Activated CD4-positive, alpha-beta T cell treated with anti-CD3 and anti-CD28 coated beads, Interleukin-2, amount 10 ng/mL, durations not matched to agents 24 days and 14 days (primary cell): ENCODE measurements around the gene PRR33. TPM values are rescaled to one million over a fixed set of nuclear protein-coding genes. Genes with fewer than 3 reads are reported as not detected.
"Not testable (repeated sequence)": the region's sequence is repeated elsewhere in the genome, so short reads cannot be mapped to it uniquely, and the experiment has no call there.

Source experiments
- DNase-seq: peaks from one replicate; pipeline ENCODE4 v3.0.0; 2022
- H3K27ac Mint-ChIP-seq: one replicate; pipeline ENCODE4 v1.8.0; 2022; ENCODE audit warnings: mild to moderate bottlenecking, mixed read lengths
- H3K27me3 Mint-ChIP-seq: one replicate; pipeline ENCODE4 v1.8.0; 2022; ENCODE audit warnings: mixed read lengths
- H3K36me3 Mint-ChIP-seq: one replicate; pipeline ENCODE4 v1.8.0; 2022; ENCODE audit warnings: low read depth, mild to moderate bottlenecking, mixed read lengths
- H3K4me1 Mint-ChIP-seq: one replicate; pipeline ENCODE4 v1.8.0; 2021; ENCODE audit warnings: mixed read lengths
- H3K4me3 Mint-ChIP-seq: one replicate; pipeline ENCODE4 v1.8.0; 2022; ENCODE audit warnings: mild to moderate bottlenecking, moderate library complexity, mixed read lengths
- H3K9me3 Mint-ChIP-seq: one replicate; pipeline ENCODE4 v1.8.0; 2021; ENCODE audit warnings: mixed read lengths
- intact Hi-C: fragments of 100-400 bp; cut with micrococcal nuclease; formaldehyde crosslinking; loops from one replicate; pipeline ENCODE4 v1.15.1; 2023
- total RNA-seq: library from RNA; stranded (reverse); gene quantifications from 2 replicates; pipeline ENCODE4 v1.2.3, GENCODE V29; 2022

The PRR33 gene
- not detected in 2 replicates for total RNA-seq

- peaks cover 28% of the 10 kb centered on the region for H3K4me1 Mint-ChIP-seq
- peaks cover 15% of the 10 kb centered on the region for H3K9me3 Mint-ChIP-seq
- intact Hi-C loops: no loop called here
- H3K27ac Mint-ChIP-seq: peak within 1 kb of the TSS; percentile 20
- peak within 1 kb of the TSS; percentile 70 for H3K4me3 Mint-ChIP-seq
- H3K27me3 Mint-ChIP-seq: peaks cover 8% of the 10 kb centered on the region
- DNase-seq: no peak
- H3K36me3 Mint-ChIP-seq: peaks cover 30% of the 10 kb centered on the region
Observed at GRCh38 chr11:1891831-1892115, at the start of gene PRR33. Gene PRR33, minus strand, starts transcription at chr11:1891895. Its CDS starts 1,311 bp downstream, at chr11:1890584.

GRCh38 chr11:1939788-1940187, 48.1 kb upstream of the PRR33 start:
- not testable (repeated sequence) for H3K4me1 Mint-ChIP-seq, H3K9me3 Mint-ChIP-seq, H3K36me3 Mint-ChIP-seq, H3K4me3 Mint-ChIP-seq, H3K27me3 Mint-ChIP-seq
- intact Hi-C loops: loop anchor here (1.0 kb wide), 1 partner anchor 45 kb away; no protein-coding TSS in a partner anchor
- DNase-seq: peak; percentile 40
- peak overlapping the region; percentile 59 for H3K27ac Mint-ChIP-seq

GRCh38 chr11:1939006-1939625, 47.4 kb upstream of the PRR33 start:
- no peaks in the 10 kb centered on the region for H3K27me3 Mint-ChIP-seq
- H3K4me1 Mint-ChIP-seq: peaks cover 5% of the 10 kb centered on the region
- H3K9me3 Mint-ChIP-seq: no peaks in the 10 kb centered on the region
- intact Hi-C loops: loop anchor here (1.0 kb wide), 1 partner anchor 45 kb away; no protein-coding TSS in a partner anchor
- no peaks in the 10 kb centered on the region for H3K36me3 Mint-ChIP-seq
- H3K27ac Mint-ChIP-seq: no peak overlapping the region
- peak; percentile 55 for DNase-seq
- H3K4me3 Mint-ChIP-seq: no peak overlapping the region

- Mint-ChIP-seq H3K27ac (no peak overlapping the region), H3K27me3 (no peaks in the 10 kb centered on the region), H3K36me3 (no peaks in the 10 kb centered on the region), H3K9me3 (no peaks in the 10 kb centered on the region), H3K4me1 (peaks cover 5% of the 10 kb centered on the region), H3K4me3 (no peak overlapping the region)
- intact Hi-C loops: loop anchor here (1.0 kb wide), 2 partner anchors 25 to 44 kb away; no protein-coding TSS in a partner anchor
- peak; percentile 53 for DNase-seq
Observed at GRCh38 chr11:1938343-1939005, 46.8 kb upstream of the PRR33 start.

GRCh38 chr11:1937616-1938342, 46.1 kb upstream of the PRR33 start:
- Mint-ChIP-seq H3K27ac (no peak overlapping the region), H3K36me3 (no peaks in the 10 kb centered on the region), H3K27me3 (no peaks in the 10 kb centered on the region), H3K4me1 (peaks cover 5% of the 10 kb centered on the region), H3K9me3 (no peaks in the 10 kb centered on the region), H3K4me3 (no peak overlapping the region)
- DNase-seq: peak; percentile 55
- intact Hi-C loops: loop anchor here (1.0 kb wide), 1 partner anchor 24 kb away; no protein-coding TSS in a partner anchor

GRCh38 chr11:1936781-1937615, 45.3 kb upstream of the PRR33 start:
- no peak overlapping the region for H3K27ac Mint-ChIP-seq
- H3K36me3 Mint-ChIP-seq: no peaks in the 10 kb centered on the region
- H3K4me1 Mint-ChIP-seq: peaks cover 5% of the 10 kb centered on the region
- DNase-seq: peak; percentile 54
- no peak overlapping the region for H3K4me3 Mint-ChIP-seq
- intact Hi-C loops: no loop called here
- no peaks in the 10 kb centered on the region for H3K9me3 Mint-ChIP-seq
- no peaks in the 10 kb centered on the region for H3K27me3 Mint-ChIP-seq

- Mint-ChIP-seq H3K4me3 (no peak overlapping the region), H3K9me3 (no peaks in the 10 kb centered on the region), H3K27me3 (peaks cover 2% of the 10 kb centered on the region), H3K36me3 (no peaks in the 10 kb centered on the region), H3K27ac (no peak overlapping the region), H3K4me1 (peaks cover 5% of the 10 kb centered on the region)
- DNase-seq: peak; percentile 50
- intact Hi-C loops: no loop called here
Observed at GRCh38 chr11:1936072-1936780, 44.5 kb upstream of the PRR33 start.

GRCh38 chr11:1935156-1936071, 43.7 kb upstream of the PRR33 start:
- peaks cover 2% of the 10 kb centered on the region for H3K27me3 Mint-ChIP-seq
- intact Hi-C loops: no loop called here
- H3K4me3 Mint-ChIP-seq: no peak overlapping the region
- H3K27ac Mint-ChIP-seq: no peak overlapping the region
- DNase-seq: peak; percentile 55
- peaks cover 5% of the 10 kb centered on the region for H3K4me1 Mint-ChIP-seq
- H3K9me3 Mint-ChIP-seq: no peaks in the 10 kb centered on the region
- H3K36me3 Mint-ChIP-seq: no peaks in the 10 kb centered on the region

GRCh38 chr11:1934335-1935155, 42.9 kb upstream of the PRR33 start:
- Mint-ChIP-seq H3K27me3 (peaks cover 4% of the 10 kb centered on the region), H3K4me3 (no peak overlapping the region), H3K4me1 (peaks cover 2% of the 10 kb centered on the region), H3K36me3 (no peaks in the 10 kb centered on the region), H3K27ac (no peak overlapping the region), H3K9me3 (no peaks in the 10 kb centered on the region)
- intact Hi-C loops: no loop called here
- DNase-seq: peak; percentile 55

GRCh38 chr11:1933416-1934334, 42.0 kb upstream of the PRR33 start:
- Mint-ChIP-seq H3K9me3 (no peaks in the 10 kb centered on the region), H3K27me3 (peaks cover 4% of the 10 kb centered on the region), H3K36me3 (no peaks in the 10 kb centered on the region), H3K4me3 (no peak overlapping the region), H3K4me1 (no peaks in the 10 kb centered on the region), H3K27ac (no peak overlapping the region)
- DNase-seq: no peak
- intact Hi-C loops: no loop called here

- DNase-seq: no peak
- no peak overlapping the region for H3K4me3 Mint-ChIP-seq
- H3K4me1 Mint-ChIP-seq: no peaks in the 10 kb centered on the region
- H3K36me3 Mint-ChIP-seq: no peaks in the 10 kb centered on the region
- H3K9me3 Mint-ChIP-seq: no peaks in the 10 kb centered on the region
- intact Hi-C loops: no loop called here
- H3K27me3 Mint-ChIP-seq: peaks cover 4% of the 10 kb centered on the region
- H3K27ac Mint-ChIP-seq: no peak overlapping the region
Observed at GRCh38 chr11:1932681-1933080, 41.0 kb upstream of the PRR33 start.
